HG03460 (cell line): ENCODE data around the gene RANBP1.

ENCODE experiments used
- ATAC-seq: cut with Tn5 transposase; IDR thresholded peaks from one replicate; pipeline ENCODE4 v1.9.1; 2021; ENCODE audit not compliant: unreplicated experiment

RANBP1 gene

GRCh38 chr22:20135806-20136602 is 20.1 kb downstream of the RANBP1 start:
- ATAC-seq: no peak

DNA sequence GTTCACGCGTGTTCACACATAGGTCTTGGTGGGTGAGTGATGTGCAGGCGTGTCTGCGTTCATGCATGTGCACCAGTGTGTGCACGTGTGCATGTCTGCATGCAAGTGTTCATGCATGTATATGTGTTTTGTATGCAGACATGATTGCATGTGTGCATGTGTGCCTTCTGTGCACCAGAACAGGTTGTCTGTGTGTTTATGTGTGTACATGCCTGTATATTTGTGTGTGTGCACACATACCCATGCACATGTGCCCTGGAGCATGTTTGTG is 20.6 kb downstream of the RANBP1 start:
- ATAC-seq: no peak

DNA sequence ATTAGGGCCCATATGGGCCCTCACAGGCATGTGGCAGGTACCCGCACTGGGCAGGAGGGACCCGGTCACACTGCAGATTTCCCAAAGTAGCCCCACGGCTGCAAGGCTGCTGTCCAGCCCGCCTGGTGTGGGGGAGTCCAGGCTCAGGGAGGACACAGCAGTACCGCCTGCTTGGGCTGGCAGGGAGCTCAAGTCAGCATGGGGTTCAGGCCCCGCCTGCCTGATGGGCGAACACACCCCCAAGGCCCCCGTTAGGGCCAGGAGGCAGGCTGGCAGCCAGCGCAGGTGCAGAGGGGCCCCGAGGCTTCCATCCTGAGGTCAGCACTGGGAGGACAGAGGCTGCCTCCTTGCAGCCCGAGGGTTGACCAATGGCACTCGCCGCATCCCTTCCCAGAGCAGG is 21.2 kb downstream of the RANBP1 start:
- no peak for ATAC-seq

GRCh38 chr22:20137671-20138416 is 21.9 kb downstream of the RANBP1 start:
- ATAC-seq: no peak

DNA sequence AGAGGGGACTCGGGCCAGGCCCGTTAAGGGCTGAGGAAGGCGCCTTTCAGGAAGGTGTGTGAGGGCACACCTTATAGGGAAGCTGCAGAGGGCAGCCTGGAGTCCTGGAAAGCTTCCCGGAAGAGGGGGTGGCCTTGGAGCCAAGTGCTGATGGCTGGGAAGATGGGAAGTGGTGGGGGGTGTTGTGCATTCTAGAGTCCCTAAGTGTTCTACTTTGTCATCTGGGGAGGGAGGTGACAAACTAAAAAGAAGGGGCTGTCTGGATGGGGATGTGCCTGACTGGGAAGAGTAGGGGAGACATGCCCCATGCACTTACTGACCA is 22.5 kb downstream of the RANBP1 start:
- ATAC-seq: no peak

GRCh38 chr22:20138868-20139267 is 23.0 kb downstream of the RANBP1 start:
- ATAC-seq: no peak

DNA sequence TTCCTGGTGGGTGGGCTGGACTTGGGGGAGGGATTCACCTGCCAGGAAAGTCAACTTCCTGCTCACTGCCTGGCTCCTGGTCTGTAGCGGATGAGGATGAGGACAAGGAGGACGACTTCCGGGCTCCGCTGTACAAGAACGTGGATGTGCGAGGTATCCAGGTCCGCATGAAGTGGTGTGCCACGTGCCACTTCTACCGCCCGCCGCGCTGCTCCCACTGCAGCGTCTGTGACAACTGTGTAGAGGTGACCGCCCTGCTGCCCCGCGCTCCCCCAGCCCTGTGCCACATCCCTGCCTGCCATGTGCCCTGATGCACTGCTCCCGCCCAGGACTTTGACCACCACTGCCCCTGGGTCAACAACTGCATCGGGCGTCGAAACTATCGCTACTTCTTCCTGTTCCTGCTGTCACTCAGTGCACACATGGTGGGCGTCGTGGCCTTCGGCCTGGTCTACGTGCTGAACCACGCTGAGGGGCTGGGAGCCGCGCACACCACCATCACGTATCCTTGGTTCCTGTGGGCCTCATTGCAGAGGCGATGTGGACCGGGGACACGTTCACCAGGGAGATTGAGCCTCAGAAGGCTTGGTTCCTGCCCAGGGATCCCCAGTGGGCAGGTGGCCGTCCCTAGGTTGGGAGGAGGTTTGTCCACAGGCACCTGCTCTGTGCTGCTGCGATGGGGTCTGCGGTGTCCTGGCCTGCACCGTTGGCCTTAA is 23.6 kb downstream of the RANBP1 start:
- no peak for ATAC-seq

DNA sequence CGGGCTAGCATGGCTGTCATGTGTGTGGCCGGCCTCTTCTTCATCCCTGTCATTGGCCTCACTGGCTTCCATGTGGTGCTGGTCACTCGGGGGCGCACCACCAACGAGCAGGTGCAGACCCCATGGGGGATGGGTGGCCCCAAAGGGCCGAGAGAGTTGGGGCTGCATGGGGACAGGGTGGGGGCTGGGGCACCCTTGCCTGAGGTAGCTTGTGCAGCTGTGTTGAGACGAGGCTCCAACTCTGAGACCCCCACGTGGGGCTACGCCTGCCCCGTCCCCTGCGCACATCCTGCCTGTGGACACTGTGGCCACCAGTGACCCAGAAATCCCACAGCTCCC is 24.2 kb downstream of the RANBP1 start:
- no peak for ATAC-seq

- ATAC-seq: no peak
Measured at GRCh38 chr22:20140521-20140964, 24.6 kb downstream of the RANBP1 start.

DNA sequence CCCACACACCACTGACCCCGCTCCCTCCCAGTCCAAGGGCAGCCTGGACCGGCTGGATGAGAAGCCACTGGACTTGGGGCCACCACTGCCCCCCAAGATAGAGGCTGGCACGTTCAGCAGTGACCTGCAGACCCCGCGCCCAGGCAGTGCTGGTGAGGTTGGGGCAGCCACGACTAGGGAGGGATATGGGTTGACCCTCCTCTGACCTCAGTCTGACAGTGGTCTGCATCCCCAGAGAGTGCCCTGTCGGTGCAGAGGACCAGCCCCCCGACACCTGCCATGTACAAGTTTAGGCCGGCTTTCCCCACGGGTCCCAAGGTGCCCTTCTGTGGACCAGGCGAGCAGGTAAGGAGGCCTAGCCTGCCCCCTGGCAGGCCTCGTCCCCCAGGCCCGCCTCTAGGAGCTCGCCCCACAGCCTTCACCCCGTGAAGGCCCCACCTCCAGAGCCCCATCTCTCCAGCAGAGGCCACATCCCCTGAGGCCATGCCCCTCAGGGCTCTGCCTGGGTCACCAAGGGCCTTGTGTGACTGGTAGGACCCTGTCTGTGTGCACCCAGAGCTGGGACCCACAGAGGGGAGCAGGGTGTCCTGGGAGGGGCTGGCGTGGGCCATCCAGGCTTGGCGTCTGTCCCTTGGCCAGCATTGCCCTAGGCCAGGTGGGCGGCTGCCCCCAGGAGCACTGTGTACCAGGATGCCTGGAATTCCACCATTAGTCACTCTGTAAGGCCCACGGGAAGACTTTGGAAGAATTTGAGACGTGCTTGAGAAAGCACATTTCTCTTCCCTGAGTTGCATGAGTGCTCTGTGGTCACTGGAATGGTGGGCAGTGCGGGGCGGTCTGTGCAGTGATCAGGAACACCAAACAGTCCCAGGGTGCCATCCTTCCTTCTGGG is 25.5 kb downstream of the RANBP1 start:
- ATAC-seq: no peak

DNA sequence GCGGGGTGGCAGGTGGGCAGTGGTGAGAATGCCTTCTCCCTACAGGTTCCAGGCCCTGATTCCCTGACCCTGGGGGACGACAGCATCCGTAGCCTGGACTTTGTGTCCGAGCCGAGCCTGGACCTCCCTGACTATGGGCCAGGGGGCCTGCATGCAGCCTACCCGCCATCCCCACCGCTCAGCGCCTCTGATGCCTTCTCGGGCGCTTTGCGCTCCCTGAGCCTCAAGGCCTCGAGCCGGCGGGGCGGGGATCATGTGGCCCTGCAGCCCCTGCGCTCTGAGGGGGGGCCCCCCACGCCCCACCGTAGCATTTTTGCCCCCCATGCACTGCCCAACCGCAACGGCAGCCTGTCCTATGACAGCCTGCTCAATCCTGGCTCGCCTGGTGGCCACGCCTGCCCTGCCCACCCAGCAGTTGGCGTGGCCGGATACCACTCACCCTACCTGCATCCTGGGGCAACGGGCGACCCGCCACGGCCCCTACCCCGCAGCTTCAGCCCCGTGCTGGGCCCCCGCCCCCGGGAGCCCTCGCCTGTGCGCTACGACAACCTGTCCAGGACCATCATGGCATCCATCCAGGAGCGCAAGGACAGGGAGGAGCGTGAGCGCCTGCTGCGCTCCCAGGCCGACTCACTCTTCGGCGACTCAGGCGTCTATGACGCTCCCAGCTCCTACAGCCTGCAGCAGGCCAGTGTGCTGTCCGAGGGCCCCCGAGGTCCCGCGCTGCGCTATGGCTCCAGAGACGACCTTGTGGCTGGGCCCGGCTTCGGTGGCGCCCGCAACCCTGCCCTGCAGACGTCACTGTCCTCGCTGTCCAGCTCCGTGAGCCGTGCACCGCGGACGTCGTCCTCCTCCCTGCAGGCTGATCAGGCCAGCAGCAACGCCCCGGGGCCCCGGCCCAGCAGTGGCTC is 27.1 kb downstream of the RANBP1 start:
- no peak for ATAC-seq

DNA sequence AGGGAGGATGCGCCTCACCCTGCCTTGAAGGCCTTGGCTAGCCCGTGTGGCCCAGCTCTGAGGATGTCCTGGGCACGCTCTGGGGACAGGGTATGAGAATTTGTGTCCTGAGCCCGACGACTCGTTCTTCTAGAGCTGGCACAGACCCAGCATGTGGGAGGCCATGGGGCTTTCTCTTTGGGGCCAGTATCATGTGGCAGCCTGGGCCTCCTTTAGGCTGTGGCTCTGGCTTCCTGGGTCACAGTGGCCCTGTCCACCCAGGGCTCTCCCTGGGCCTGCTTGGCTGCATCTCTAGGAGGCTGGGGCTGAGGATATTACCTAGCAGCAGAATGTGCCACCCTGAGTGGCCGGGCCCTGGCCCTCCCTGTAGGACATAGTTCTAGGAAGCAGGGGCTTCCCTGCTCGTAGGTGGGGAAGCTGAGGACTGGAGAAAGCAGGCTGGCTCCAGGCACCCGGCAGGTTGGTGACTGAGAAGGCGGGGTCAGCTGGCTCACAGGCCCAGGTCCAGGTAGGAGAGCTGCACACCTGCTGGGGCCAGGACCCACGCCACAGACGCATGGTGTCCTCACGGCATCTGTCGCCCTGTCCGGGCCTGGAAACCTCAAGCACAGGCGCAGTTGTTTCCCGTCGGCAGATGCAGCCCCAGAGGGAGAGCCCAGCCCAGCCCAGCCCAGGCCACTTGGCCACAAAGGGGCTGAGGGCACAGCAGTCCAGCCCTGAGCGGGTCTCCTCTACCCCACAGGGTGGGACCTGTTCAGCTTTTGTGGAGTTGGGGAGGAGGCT is 28.2 kb downstream of the RANBP1 start:
- no peak for ATAC-seq

DNA sequence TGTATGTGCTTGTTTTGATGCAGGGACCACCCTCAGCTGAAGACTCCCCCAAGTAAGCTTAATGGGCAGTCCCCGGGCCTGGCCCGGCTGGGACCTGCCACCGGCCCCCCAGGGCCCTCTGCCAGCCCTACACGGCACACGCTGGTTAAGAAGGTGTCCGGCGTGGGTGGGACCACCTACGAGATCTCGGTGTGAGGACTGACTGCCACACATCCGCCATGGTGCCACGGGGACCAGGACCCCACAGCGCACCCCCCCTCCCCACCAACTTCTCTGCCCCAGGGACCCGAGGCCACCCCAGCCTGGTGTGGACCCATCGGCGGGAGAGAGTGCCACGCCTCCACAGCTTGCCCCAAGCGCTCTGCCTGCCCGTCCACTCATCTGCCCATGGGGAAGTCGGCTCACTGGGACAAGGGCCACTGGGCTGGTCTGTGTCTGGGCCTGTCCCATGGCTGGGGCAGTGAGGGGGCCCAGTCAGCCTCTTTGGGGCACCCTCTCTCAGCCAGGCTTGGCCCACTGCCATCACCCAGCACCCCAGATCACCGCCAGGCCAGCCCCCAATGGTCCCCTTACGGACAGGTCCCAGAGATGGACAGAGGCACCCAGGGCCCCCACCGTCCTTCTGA is 29.4 kb downstream of the RANBP1 start:
- ATAC-seq: no peak

GRCh38 chr22:20145832-20146223 is 29.9 kb downstream of the RANBP1 start:
- no peak for ATAC-seq

GRCh38 chr22:20146777-20147176 is 30.9 kb downstream of the RANBP1 start:
- no peak for ATAC-seq

DNA sequence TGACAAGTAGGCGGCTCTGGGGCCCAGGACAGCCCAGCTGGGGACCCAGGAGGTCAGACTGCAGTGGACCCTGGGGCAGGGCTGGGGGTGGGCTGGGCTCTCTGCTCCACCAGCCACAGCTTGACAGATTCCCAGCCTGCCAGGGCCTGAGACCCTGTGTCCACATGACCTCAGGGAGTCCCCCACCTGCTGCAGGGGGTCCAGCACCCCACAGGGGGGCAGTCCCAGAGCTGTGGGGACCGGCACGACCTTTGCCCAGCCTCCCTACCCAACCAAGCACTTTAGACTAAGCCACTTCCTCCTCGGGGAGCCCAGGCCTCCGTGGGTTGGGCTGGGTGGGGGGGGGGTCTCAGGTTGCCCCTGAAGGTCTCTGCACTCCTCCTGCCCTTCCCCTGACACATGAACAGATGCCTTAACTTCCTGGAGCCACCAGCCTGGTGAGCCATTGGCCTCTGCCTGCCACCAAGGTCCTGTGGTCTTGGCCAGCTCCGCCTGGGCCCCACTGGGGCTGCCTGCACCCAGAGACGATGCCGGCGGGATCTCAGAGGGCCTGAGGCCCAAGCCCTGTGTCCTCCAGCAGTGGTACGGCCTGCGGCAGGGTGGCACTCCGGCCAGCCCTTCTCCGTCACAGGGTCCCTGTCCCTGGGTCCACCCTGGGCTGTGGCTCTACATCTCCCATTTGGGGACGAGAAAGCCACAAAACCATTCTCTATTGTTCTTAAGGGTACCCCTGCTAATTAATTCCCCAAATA is 31.5 kb downstream of the RANBP1 start:
- ATAC-seq: no peak

- no peak for ATAC-seq
Measured at GRCh38 chr22:20148414-20148813, 32.5 kb downstream of the RANBP1 start.
